Activated CD8-positive, alpha-beta memory T cell treated with anti-CD3 and anti-CD28 coated beads for 36 hours (primary cell): ENCODE results near the gene SLC2A14. TPM values are rescaled to one million over a fixed set of nuclear protein-coding genes. Genes with fewer than 3 reads are reported as not detected.
"Not testable (repeated sequence)": the region's sequence is repeated elsewhere in the genome, so short reads cannot be mapped to it uniquely, and the experiment has no call there.

Source experiments
- CTCF ChIA-PET: fragments of 350-600 bp; sonication (Branson Sonifier 250); formaldehyde crosslinking; loops from one replicate; lab custom pipeline; 2021; ENCODE audit warnings: antibody characterized with exemption; lab: Charles Lee
- POLR2A ChIA-PET: fragments of 350-600 bp; sonication (Branson Sonifier 250); formaldehyde crosslinking; loops from one replicate; lab custom pipeline; 2021; ENCODE audit warnings: antibody characterized with exemption; lab: Charles Lee
- total RNA-seq, 2 experiments: library from RNA; stranded (reverse); gene quantifications; one replicate each; pipeline ENCODE4 v1.2.3, GENCODE V29; 2021

SLC2A14 gene
- total RNA-seq, 2 experiments from 2014 or later, result 0.15 to 0.17 TPM

DNA sequence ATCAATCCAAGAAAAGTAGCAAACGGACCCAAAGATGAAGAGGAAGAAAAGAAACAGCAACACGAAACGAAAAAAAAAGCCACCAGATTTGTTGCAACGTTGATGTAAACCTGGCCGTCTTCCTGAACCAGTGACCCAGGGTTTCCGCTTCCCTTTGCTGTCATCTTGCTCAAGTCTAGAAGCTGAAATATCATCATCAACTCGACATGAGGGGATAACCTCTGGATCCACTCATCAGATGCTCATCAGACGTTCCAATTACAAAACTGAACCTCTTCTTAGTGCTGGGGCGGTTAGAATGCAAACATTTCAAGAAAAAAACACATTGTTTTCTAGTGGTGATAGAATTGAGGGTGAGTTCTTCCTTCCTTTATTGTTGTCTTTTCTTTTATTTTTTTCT, 29.1 kb downstream of the SLC2A14 start:
- CTCF ChIA-PET, result interaction anchor here (0.6 kb wide), 1 partner anchor 184 kb away, joined by 3 read pairs; no protein-coding TSS in a partner anchor
- POLR2A ChIA-PET, result not testable (repeated sequence)

DNA sequence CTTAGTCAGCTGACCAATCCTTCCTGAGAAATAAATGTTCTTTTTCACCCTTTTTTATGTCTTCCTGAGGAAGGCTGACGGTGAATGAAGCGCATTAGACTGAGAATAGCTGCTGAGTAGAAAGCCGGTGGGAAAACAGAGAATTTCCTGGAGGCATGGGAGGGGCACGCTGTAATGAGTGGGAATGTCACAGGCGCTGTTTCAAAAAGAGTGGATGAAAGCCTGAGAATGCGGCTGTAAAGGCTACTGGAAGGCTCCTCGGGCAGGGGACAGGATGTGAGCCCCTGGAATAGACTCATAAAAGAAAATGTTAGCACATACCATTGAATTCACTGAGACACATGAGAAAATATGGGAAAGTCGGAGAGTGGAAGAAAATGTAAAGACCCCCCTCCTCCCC, 29.6 kb downstream of the SLC2A14 start:
- POLR2A ChIA-PET, CTCF ChIA-PET: not testable (repeated sequence)

DNA sequence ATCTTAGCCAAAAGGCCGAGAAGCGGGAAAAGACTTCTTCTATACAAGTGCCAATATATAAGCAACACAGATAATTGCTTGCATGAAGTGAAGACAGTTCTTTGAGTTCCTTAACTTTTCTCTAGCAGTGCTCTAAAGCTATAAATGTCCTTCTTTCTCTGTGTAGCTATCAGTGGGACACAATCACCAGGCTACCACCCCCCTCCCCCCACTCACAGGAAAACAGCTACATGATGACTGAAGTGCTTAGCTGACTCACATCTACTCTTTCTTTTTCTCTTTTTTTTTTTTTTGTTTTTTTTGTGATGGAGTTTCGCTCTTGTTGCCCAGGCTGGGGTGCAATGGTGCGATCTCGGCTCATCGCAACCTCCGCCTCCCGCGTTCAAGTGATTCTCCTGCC, 30.3 kb downstream of the SLC2A14 start:
- POLR2A ChIA-PET, result interaction anchor here (0.6 kb wide), 1 partner anchor 13 kb away, joined by 3 read pairs; no protein-coding TSS in a partner anchor
- CTCF ChIA-PET, result not testable (repeated sequence)

DNA sequence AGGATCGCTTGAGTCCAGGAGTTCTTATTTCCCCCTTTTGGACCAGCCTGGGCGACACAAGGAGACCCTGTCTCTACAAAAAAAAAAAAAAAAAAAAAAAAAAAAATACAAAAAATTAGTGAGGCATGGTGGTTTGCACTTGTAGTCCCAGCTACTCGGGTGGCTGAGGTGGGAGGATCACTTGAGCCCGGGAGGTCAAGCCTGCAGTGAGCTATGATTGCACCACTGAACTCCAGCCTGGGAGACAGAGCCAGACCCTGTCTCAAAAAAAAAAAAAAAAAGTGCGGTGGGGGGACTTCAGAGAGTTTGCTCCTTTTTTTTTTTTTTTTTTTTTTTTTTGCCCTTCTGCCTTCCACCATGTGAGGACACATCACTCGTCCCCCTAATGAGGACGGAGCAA, 32.9 kb downstream of the SLC2A14 start:
- CTCF ChIA-PET, POLR2A ChIA-PET: not testable (repeated sequence)

DNA sequence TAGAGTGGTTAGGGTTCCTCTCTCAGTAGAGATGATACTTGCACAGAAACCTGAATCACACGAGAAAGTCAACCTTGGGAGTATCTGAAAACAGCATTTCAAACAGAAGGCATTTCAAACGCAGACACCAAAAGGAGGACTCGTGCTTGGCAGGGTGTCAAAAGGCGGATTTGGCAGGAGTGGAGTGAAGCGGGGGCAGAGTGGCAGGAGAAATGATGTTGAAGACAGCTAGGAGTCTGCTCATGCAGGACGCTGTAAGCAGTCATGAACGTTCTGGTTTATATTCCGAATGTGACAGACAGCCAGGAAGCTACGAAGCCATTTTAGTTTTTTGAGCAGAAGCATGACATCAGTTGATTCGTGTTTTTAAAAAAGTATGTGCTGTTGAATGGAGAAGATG, 33.5 kb downstream of the SLC2A14 start:
- POLR2A ChIA-PET, CTCF ChIA-PET: not testable (repeated sequence)

DNA sequence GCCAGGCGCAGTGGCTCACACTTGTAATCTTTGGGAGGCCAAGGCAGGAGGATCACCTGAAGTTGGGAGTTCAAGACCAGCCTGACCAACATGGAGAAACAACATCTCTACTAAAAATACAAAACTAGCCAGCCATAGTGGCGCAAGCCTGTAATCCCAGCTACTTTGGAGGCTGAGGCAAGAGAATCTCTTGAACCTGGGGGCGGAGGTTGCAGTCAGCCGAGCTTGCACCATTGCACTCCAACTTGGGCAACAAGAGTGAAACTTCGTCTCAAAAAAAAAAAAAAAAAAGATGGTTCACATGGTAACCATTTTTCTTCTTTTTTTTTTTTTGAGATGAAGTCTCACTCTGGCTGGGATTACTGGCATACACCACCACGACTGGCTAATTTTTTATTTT, 35.3 kb downstream of the SLC2A14 start:
- CTCF ChIA-PET, result no interaction called here
- POLR2A ChIA-PET, result no interaction called here

DNA sequence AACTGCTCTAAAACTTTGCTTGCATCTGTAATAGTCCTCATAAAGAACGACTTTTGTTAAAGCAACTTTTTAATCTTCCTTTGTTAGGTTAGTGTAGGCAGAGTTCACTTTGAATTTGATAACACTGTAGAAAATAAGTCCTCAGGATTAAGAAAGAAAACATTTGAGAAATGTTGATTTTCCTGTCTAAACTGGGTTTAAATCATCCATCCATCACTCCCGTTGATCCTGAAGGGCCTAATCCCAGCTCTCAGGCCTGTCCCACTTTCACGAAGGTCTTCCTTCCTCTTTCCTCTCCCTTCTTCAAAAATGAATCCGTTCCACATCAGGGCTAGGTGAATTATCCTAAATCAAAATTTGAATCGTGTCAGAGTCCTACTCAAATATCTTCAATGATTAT, 36.9 kb downstream of the SLC2A14 start:
- POLR2A ChIA-PET, result no interaction called here

DNA sequence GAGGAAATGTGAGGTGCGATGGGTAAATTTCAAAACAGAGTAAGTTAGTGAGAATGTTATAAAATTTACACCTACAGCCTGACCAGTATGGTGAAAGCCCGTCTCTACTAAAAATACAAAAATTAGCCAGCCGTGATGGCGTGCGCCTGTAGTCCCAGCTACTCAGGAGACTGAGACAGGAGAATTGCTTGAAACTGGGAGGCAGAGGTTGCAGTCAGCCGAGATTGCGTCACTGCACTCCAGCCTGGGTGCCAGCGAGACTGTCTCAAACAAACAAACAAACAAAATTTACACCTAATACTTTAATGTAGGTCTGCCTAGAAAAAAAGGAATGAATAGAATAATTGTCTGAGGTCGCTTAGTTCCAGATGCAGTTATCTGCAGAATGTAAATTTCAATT, 37.6 kb downstream of the SLC2A14 start:
- ChIA-PET CTCF (interaction anchor here (0.9 kb wide), 1 partner anchor 11 kb away, joined by 3 read pairs; no protein-coding TSS in a partner anchor), POLR2A (no interaction called here)

More for the DNA sequence above, 36.9 kb downstream of the SLC2A14 start:
- CTCF ChIA-PET, result no interaction called here

DNA sequence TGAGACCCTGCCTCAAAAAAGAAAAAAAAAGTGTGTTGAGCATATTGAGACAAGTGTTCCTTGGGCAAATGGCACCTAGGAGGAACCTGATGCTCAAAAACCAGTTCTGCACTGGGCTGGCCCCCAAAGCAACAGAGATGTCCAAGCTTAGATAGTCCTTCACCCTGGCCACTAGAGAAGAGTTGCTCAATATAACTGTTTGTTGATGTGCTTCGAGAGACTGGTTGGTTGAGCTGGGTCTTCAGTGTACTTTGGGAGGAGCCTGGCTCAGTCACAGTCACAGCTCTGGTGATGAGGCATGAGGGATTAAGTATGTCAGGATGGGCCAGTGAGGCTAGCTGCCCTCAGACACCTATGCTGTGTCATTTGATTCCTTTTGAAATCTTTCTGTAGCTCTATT, 38.0 kb downstream of the SLC2A14 start:
- ChIA-PET CTCF (interaction anchor here (0.9 kb wide), 1 partner anchor 11 kb away, joined by 3 read pairs; no protein-coding TSS in a partner anchor), POLR2A (no interaction called here)

DNA sequence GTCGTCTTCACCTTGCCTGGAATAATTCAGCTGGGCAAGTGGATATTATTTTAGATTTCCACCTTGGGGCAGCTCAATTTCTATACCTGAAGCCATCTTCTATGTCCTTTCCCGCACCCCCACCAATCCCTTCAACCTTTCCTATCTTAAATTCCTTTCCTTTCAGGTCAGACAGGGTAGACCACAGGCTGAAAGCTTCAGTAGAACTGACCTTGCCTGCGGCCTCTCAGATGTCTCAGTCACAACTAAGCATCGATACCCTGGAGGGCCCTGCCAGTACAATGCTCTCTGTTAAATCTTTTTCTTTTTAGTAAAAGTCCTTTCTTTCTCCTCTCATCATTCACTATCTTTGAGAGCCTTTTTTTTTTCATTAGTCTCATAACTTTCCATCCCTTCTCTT, 38.9 kb downstream of the SLC2A14 start:
- ChIA-PET POLR2A (no interaction called here), CTCF (interaction anchor here (0.7 kb wide), 1 partner anchor 77 kb away, joined by 3 read pairs; no protein-coding TSS in a partner anchor)

DNA sequence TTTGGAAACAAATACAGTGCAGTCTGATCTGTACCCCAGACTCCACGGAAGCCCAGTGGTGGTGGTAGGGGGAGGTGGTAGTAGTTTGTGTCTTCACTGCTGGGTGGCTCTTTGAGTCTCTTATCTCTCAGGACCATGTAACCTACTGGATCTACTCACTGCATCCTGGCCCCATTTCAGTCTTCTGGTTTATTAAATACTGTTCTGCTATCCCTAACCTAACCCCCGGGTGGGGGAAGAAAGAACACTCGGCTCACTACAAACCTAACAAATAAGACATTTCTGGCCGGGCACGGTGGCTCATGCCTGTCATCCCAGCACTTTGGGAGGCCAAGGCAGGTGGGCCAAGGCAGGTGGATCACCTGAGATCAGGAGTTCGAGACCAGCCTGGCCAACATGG, 39.5 kb downstream of the SLC2A14 start:
- CTCF ChIA-PET, result interaction anchor here (1.3 kb wide), 1 partner anchor 27 kb away, joined by 3 read pairs; no protein-coding TSS in a partner anchor
- POLR2A ChIA-PET, result not testable (repeated sequence)

DNA sequence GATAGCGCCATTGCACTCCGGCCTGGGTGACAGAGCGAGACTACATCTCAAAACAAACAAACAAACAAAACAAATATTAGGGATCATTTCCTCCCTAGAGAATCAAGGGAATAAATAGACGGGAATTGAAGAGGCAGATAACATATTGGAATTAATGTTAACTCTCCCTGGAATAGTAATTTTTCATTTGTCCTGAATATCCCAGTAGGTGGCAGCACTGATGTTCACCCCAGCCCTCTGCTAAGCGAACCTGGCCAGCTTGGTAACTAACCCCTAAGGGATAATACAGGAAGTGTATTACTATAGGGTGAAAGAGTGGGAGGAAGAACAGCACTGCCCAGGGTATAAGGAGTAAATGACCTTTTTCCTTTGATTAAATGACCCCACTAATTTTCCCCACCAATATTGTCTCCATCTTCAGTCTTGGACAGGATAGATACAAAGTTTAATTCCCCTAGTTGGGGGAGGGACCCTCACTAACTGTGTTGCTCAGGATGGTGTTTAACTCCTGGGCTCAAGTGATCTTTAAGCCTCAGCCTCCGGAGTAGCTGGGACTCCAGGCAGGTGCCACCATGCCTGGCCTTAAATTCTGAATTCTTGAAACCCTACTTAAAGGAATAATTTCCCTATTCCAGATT, 40.5 kb downstream of the SLC2A14 start:
- POLR2A ChIA-PET, result interaction anchor here (0.6 kb wide), 1 partner anchor 175 kb away, joined by 6 read pairs; no protein-coding TSS in a partner anchor
- CTCF ChIA-PET, result interaction anchor here (1.0 to 1.3 kb wide), 2 partner anchors 26 to 245 kb away, joined by 3 read pairs; no protein-coding TSS in a partner anchor

DNA sequence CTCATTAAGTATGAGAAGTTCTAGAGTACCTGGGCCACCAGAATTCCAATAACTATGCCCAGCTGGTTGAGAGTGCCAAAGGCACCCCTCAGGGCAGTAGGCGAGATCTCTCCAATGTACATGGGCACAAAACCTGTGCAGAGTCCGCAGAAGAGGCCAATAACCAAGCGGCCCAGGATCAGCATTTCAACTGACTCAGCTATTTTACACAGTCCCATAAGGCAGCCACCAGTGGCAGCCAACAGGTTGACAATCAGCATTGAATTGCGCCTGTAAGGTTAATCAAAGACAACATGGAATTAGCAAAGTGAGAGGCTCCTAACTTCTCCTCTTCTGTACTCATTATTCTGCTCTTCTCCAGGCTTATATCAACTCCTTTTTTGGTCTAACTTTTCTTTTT, 43.0 kb downstream of the SLC2A14 start:
- POLR2A ChIA-PET, result not testable (repeated sequence)
- CTCF ChIA-PET, result interaction anchor here (0.7 kb wide), 1 partner anchor 1040 kb away, joined by 3 read pairs; no protein-coding TSS in a partner anchor

DNA sequence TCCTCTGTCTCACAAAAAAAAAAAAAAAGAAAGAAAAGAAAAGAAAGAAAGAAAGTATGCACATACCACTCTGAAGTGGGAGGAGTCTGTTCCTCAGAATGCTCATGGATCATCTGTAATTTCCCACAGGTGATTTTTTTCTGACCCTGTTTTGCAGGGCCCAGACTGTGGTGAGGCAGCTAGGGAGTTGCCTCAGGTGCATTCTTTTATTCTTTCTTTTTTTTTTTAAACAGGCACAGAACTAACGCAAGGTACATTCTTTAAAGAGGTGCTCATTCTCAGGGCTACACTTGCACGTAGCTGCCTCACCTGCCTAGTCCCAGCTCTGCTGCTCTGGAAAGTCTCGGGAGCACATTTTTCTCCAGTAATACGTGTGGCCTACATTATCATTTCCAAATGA, 47.0 kb downstream of the SLC2A14 start:
- POLR2A ChIA-PET, result not testable (repeated sequence)

DNA sequence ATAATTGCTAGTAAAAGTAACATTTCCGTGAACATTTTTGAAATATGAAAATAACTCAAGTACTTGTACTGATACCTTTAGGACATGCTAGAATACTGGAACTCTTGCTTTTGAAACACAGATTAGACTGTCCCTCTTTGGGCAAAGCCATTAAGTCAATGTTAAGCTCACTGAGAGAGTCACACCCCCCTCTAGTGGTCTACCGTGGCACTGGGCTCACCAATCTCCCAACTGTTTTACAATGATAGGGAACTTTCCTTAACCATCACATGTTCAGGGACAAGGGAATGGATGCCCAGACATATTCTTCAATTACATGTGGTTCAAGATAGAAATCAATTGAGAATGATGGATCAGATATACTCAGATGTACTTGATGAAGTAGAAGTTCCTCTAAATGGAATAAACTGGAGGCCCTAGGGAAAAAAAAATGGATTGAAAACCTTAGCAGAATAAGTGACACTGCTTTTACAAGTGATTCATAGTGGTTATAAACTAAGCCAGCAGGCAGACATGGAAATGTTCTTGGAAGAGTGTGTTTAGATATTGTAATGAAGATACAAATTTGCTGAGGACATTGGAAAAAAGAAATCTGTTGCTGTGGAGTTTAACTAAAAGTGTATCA, 65.7 kb downstream of the SLC2A14 start:
- ChIA-PET POLR2A (no interaction called here), CTCF (interaction anchor here (0.6 to 1.8 kb wide), 9 partner anchors 10 to 667 kb away, joined by 3 to 5 read pairs (median 3); no protein-coding TSS in a partner anchor)

More for the DNA sequence above, 47.0 kb downstream of the SLC2A14 start:
- CTCF ChIA-PET, result not testable (repeated sequence)

DNA sequence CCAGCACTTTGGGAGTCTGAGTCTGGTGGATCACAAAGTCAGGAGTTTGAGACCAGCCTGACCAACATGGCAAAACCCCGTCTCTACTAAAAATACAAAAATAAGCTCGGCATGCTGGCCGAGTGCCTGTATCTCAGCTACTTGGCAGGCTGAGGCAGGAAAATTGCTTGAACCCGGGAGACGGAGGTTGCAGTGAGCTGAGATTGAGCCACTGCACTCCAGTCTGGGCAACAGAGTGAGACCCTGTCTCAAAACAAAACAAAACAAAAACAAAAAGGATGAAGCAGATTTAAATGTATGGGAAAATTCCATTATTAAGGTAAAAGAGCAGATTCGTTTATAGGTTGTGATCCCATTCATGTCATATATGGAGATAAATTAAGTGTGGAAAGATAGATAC, 66.4 kb downstream of the SLC2A14 start:
- POLR2A ChIA-PET, result not testable (repeated sequence)
- CTCF ChIA-PET, result interaction anchor here (1.1 to 1.8 kb wide), 4 partner anchors 10 to 131 kb away, joined by 3 to 5 read pairs (median 3); partner anchors contain the start of gene NANOG

DNA sequence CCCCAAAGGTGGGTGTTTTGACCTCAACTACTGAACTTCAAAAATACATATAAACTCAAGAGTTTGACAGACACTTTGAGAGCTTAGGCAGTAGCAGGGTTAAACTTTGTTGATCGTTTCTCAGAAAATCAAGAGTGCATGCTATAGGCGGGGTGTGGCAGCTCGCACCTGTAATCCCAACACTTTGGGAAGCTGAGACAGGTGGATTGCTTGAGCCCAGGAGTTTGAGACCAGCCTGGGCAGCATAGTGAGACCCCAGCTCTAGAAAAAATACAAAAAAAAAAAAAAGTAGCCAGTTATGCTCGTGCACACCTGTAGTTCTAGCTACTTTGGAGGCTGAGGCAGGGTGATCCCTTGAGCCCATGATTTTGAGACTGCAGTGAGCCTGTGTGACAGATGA, 71.3 kb downstream of the SLC2A14 start:
- POLR2A ChIA-PET, result interaction anchor here (0.6 kb wide), 1 partner anchor 121 kb away, joined by 4 read pairs; no protein-coding TSS in a partner anchor
- CTCF ChIA-PET, result interaction anchor here (0.7 to 1.3 kb wide), 2 partner anchors 117 to 123 kb away, joined by 3 read pairs; no protein-coding TSS in a partner anchor

DNA sequence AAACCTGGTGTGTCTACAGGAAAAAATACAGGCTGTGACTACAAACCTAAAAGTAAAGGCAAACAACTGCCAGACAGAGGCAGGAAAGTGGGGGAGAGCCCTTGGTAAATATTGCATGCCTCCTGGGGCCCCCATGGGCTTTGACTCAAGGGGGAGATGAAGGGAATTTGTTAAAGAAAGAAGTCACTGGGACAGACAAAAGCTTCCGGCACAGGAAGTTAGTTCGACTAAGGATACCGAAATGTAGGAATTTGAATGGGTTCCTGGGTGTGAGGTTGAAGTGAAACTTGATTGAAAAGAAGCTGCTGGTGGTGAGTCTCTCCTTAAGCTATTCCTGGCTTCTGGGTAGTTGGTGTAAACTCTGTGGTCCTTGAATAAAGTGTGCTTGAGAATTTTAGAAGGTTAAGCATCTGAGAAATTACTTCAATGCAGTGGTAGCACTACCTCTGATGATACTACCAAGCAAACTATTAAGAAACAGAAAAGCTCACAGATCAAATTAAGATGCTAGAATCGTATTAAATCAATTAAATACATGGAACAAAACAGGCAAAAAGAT, 73.9 kb downstream of the SLC2A14 start:
- POLR2A ChIA-PET, result not testable (repeated sequence)

DNA sequence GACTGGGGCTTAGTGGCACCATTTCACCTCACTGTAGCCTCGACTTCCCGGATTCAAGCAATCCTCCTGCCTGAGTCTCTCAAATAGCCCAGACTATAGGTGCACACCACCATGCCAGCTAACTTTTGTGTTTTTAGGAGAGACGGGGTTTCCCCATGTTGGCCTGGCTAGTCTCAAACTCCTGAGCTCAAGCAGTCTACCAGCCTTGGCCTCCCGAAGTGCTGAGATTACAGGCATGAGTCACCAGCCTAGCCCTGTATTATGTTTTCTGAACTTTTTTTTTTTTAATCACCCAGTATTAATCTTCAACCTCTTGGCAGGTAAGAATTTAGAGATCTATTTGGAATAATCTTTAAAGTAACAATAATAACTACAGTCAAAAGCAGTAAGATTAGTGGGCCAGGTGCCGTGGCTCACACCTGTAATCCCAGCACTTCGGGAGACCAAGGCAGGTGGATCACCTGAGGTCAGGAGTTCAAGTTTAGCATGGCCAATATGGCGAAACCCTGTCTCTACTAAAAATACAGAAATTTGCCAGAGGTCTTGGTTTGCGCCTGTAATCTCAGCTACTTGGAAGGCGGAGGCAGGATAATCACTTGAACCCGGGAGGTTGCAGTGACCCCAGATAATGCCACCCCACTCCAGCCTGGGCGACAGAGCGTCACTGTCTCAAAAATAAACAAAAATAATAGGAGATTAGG, 74.9 kb downstream of the SLC2A14 start:
- POLR2A ChIA-PET, result no interaction called here
- CTCF ChIA-PET, result no interaction called here

More for the DNA sequence above, 73.9 kb downstream of the SLC2A14 start:
- CTCF ChIA-PET, result not testable (repeated sequence)
